Activated T-helper 9 cell treated with anti-CD3 and anti-CD28 coated beads, Interleukin-2, amount 50 U/mL, for 16 hours (primary cell): ENCODE data around the gene PLEK2.
"Not testable (repeated sequence)": the region's sequence is repeated elsewhere in the genome, so short reads cannot be mapped to it uniquely, and the experiment has no call there.

Source experiments
- DNase-seq: peaks from one replicate; pipeline ENCODE4 v3.0.0-alpha.2; 2020; ENCODE audit warnings: low read depth

The PLEK2 gene

DNA sequence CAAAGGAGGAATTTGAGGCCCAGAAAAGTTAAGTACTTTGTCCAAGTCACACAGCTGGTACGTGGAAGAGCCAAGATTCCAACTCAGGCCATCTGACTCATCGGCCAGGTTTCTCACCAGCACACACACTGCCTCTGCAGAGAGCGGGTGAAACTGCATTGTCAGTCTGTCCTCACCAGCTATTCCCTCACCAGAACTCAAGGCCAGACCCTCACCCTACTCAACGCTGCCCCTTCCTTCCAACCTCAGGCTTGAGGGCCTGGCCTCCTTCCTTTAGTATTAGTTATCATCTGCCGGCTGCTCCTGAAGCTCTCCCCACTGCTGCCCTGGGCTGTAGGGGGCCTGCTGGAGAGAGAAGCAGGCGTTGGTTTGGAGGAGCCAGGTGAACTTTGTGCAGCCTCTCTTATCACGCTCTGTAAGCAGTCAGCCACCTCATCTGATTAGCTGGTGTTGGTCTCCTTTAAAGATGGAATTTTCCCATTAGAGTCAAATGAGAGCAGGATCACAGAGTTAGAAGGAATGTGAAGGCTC lies 16.6 kb upstream of the PLEK2 start:
- DNase-seq = no peak

DNA sequence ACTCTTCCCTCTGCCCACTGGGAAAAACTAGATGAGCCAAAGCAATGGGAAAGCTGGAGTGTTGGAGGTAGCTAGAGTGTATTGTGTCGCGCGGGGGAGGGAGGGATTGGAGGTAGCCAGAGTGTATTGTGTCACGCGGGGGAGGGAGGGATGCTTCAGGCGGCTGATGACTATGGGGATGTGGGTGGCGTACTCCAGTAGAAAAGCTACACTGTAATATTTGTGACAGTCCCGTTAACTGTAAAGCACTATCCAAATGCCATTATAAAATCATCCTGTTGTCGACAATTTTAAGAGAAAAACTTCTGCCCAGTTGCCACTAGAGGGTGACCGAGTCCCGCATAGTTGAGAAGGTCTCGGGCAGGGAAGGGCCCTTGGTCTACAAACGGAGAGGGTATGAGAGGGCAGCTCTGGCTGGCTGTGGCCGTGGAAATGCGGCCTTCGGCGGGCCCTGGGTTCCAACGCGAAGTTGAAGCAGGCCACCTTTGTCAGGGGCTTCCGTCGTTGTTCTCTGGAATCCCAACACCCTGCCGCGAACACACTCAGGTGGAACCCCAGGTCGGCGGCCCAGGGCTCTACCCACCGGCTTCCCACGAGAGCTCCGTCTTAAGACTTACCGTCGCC lies 15.1 kb upstream of the PLEK2 start:
- DNase-seq = peak; percentile 54

DNA sequence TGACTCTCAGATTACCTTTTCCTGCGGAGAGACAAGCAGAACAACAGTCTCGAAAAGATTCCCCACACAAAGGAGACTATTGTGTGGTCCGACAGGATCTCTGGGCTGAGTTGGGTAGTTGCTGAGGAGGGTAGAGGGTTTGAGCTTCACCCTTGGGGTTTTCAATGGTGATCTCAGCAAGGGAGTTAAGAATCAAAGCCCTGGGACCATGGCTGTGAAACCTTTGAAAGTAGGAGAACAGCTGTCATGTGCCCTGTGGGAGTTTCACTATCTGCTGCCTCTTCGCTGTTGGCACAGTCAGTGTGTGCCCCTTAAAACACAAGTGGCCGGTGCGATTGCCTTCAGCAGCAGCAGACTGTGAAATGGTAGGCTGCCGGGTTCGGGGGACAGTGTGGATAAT lies 14.2 kb upstream of the PLEK2 start:
- DNase-seq = no peak

DNA sequence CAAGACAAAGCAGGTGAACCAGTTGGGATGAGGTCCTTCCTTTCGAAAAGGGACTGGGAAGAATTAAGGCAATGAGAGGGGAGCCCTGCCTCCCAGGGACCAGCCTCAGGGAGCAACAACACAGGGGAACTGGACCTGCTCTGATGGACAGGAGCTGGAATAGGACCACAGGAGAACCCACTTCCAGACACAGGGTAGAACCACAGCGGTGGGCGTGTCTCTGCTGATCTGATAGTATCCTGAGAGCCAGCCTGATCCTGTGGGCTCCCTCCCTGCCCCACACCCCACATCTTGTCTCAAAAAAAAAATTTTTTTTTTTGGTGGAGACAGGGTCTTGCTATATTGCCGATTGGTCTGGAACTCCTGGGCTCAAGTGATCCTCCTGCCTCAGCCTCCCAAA lies 13.6 kb upstream of the PLEK2 start:
- DNase-seq = no peak

DNA sequence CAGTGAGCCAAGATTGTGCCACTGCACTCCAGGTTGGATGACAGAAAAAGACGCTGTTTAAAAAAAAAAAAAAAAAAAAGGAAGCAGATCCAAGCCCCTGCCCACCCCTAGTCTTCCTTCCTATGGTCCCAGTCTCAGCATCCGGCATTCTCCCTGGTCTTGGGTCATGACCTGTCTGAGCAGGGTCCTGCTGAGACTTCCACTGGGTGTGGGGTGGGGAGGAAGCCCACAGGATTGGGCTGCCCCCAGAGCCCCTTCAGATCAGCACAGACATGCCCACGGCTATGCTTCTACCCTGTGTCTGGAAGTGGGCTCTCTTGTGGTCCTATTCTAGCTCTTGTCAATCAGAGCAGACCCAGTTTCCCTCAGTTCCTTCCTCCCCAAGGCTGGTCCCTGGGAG lies 12.6 kb upstream of the PLEK2 start:
- no peak for DNase-seq

DNA sequence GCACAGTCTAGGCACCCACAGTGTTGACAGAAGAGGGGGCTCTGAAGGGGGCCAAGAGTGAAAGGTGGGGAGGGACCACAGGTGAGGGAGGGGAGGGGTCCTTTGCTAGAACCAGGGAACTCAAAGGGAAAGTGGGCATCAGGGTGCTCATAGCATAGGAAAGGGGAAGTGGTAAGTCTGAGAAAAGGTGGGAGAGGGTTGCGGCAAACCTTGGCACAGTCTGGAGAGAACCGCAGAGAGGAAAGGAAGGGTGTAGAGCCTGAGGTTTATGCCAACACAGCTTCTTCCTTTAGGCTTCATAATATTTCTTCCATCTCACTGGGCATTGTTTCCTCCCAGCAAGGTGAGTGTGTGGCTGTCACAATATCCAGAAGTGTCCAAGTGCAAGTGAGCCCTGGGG lies 11.5 kb upstream of the PLEK2 start:
- DNase-seq = no peak

DNA sequence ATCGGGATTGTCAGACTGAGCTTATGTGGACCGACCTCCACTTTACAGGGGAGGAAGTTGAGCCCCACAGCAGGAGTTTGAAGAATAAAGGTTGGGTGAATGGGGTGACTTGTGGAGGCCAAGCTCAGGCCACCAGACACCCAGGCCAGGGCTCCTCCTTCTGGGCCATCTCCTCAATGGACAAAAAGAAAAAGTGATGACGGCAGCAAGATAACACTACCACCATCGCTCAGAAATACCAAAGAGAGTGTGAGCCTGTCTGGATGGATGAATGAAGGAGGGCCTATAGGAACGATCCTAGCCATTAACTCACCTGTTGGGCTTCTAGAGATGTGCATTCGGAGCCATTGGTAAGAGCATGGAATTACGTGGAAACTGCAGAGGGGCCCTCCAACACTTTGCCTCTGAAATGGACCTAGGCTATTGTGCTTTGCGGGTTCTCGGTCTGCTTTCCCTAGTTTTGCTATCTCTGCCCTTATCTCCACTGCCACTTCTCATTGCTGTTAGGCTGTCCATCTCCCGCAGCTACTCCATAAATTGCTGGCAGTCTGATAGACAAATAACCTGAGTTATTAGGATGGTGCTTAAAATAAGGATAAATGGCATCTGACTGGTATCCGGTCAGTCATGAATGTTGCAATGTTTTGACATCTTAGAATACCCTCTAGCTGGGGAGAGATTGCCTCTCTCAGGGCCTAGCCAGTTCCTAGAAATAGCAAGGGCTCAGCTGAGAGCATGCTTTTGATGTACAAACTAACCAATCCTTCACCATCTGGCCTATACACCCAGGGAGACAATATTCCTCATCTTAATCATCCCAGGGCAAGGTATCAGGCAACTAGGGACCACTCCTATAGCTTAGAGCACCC lies 9.6 kb upstream of the PLEK2 start:
- no peak for DNase-seq

DNA sequence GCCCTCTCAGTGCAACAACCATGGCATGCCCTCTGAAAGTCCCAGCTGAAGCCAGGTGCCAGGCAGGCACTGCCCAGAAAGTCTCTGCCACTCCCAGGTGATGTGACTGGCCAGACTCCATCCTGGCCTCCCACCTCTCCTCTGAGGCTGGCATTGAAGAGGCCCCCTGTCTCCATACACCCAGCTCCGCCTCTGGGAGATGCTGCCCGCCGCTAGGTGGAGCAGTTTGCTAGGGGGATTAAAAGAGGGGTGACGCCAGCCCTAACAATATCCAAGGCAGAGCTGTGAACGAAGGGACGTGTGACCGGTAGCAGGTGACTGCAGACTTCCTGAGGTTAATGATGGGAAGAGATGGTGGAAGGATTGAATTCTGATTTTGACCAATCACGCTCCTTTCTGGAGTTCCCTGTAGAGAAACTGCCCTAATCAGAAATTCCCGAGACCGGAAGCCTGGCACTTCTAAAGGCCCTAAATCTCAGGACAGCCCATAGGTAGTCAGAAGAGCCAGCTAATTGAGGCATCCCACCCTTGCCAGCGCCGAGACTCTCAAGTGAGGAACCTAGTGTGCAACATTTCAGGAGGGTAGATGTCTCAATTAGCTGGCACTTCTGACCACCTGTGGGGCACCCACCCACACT lies 8.3 kb upstream of the PLEK2 start:
- no peak for DNase-seq

DNA sequence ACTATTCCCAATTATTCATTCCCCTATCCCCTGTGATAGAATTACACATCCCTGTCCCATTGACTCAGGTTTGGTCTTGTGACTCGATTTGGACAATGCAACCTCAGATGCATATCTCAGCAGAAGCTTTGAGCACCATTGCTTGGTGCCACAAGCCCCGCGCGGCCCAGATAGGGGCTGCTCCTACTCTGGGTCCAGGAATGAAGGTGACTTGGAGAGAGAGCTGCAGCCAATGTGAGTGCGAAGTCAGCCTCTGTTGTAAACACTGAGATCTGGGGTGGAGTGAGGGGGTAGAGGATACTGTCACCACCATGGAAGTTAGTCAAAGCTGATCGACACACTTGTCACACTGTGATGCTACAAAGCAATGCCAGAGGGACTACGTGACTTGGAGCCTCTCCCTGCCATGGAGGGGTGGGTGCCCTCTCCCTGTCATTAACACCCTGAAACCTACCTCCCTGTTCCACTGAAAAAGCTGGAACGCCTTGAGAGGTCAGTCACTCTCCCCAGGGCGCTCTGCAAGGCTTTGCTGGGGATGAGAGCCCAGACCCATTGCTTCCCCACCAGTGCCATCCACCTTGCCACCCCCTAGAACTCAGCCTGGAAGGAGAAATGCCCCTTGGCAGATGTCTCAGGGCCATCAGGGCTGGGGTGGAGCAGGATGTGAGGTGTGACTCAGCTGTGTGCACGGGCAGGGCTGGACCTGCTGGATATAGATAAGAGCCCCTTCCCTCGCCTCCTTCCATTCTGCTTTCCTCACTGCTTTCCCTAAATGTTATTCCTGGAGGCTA lies 6.6 kb upstream of the PLEK2 start:
- DNase-seq = no peak

DNA sequence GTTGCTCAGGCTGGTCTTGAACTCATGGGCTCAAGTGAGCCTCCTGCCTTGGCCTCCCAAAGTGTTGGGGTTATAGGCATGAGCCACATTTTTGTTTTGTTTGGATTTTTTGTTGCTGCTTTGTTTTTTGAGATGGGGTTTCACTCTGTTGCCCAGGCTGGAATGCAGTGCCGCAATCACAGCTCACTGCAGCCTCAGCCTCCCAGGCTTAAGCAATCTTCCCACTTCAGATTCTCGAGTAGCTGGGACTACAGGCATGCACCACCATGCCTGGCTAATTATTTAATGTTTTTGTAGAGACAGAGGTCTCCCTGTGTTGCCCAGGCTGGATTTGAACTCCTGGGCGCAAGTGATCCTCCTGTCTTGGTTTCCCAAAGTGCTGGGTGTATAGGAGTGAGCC lies 5.7 kb upstream of the PLEK2 start:
- DNase-seq = no peak

DNA sequence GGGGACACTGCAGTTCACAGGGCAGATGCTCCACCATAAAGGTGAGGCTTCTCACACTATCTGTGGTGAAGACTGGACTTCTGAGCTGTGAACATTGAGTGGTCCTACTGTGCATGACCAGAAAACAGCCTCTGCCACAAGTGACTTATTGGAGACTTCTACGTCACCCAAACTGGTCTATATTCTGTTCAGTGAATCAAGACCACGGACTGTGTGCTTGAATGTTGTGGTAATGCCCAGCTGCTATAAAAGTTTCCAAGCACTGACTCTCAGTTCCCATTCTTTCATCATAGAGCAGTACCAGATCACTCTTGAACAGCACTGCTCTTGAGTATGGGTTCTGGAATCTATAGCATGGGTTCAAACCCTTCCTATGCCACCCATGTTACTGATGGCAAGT lies 4.8 kb upstream of the PLEK2 start:
- no peak for DNase-seq

DNA sequence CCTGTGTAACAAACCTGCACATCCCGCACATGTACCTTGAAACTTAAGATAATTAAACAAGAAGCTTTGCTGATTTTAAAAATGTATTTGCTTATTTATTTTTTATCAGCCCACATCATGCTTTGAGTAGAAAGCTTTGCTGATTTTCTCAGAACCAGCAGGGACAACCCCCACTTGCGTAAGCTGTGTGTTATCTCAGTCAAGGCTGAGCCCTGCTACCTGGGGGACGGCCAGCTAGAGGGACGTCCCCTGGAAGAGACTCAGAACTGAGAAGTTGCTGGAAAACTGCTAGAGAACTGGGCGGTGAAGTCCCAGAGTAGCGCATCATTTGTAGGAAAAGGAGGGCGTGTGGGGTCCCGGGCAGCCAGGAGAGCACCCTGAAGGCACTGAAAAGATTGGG lies 4.1 kb upstream of the PLEK2 start:
- no peak for DNase-seq

DNA sequence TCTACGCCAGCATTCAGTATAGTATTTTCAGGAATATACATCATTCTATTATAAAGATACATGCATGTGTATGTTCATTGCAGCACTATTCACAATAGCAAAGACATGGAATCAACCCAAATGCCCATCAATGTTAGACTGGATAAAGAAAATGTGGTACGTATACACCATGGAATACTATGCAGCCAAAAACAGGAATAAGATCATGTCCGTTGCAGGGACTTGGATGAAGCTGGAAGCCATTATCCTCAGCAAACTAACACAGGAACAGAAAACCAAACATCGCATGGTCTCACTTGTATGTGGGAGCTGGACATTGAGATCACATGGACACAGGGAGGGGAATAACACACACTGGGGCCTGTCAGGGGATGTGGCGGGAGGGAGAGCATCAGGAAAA lies 3.6 kb upstream of the PLEK2 start:
- DNase-seq = not testable (repeated sequence)

DNA sequence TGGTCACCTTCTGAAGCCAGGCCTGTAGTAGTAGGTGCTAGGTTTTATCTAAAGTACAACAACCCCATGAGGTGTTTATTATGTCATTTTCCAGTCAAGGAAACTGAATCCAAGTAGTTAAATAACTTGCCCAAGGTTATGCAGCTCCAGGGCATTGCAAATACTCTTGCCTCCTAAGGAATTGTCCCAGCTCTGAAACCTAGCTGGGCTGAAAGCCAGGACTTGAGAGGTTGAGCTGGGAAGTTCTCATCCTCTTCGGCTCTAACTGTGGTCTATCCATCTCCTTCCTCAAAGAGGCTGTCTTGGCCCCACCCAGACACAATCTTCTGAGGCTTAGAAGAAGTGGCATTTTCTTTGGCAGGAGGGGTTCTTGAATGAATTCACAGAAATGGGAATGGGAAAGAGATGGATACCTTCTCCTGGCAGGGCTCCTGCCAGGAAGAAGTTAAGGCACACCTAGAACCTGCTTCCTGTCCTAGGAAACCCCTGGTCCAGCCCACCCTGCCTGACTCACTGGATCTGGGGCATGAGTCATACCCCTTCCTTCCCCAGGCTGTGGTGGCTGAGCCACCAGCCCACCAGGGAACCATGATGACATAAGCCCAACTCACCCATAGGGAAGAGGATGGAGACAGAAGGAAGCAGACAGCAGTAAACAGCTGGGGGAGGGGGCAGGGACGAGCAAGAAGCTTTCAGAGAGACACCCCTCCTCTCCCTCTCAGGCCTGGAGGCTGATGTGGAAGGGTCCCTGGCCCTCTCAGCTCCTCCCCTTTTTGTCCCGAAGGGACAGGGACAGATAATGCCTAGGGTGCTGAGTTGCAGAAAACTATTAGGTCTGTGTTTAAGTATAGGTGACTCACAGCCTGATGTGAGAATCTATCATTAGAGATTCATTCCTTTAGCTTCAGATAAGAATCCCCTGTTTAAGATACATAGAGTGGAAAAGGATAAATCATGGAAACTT lies 2.1 kb upstream of the PLEK2 start:
- peak; percentile 16 for DNase-seq

DNA sequence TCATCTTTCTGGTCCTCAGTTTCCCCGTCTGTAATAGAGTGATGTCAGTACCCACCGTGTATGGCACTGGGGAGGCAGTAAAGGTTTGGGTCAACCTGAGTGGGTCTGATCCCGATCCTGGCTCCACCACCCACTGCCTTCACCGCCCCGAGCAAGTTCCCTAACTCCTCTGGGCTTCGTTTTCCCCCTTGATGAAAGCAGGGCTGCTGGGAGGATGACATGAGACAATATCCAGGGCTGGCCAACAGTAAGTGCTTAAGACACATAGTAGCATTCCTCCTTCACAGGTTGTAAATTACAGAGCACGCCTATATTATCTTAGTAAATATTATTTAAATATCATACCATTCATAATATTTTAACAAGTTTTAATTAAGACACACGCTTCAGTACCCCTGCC lies 595 bp downstream of the PLEK2 start:
- no peak for DNase-seq

DNA sequence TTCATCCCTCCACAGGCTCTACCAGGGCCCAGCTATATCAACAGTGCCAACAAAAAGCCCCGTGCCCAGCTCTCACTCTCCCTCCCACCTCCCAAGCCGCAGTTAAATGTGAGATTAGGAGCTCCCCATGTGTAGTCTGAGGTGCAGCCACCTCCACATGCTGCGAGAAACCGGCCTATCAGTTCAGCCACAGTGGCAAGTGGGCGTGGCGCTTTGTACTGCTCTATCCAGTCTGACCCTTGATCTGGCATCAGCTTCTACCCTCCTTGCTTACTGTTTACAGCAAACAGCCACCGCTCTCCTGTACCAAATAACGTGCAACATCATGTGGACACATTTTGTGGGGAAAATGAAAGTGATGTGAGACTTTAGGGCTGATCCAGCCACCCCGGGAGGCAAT lies 1.7 kb downstream of the PLEK2 start:
- DNase-seq = no peak

DNA sequence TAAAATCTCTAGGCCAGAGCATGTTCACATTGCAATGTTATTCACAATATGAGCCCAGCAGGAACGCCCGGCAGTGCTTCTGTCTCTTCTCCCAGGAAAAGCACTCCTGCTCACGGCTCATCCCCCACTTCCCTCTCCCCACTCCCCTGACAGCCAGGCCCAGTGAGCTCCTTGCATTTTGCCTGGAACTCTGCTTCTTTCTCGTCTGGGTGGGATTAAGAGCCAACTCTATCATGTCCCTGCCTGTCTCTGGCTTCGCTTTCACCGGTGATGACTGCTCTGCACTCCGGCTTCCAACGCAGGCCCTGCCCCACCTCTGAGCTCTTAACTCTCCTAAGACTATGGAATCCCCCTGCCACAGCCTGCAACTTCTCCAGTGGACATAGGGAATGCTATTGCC lies 2.5 kb downstream of the PLEK2 start:
- DNase-seq = no peak

DNA sequence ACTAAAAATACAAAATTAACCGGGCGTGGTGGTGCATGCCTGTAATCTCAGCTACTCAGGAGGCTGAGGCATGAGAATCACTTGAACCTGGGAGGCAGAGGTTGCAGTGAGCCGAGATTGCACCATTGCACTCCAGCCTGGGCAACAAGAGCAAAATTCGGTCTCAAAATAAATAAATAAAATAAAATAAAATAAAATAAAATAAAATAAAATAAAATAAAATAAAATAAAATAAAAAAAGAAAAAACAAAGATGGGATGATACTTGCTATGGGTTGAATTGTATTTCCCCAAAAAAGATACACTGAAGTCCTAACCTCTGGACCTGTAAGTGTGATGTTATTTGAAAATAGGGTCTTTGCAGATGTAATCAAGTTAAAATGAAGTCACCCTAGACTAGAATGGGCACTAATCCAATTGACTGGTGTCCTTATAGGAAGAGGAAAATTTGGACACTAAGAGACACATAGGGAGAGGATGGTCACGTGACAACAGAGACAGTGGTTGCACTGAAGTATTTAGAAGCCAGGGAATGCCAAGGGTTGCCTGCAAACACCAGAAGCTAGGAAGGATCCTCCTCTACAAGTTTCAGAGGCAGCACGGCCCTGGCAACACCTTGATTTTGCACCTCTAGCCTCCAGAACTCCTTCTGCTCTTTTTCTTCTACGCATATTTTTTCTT lies 3.7 kb downstream of the PLEK2 start:
- not testable (repeated sequence) for DNase-seq

DNA sequence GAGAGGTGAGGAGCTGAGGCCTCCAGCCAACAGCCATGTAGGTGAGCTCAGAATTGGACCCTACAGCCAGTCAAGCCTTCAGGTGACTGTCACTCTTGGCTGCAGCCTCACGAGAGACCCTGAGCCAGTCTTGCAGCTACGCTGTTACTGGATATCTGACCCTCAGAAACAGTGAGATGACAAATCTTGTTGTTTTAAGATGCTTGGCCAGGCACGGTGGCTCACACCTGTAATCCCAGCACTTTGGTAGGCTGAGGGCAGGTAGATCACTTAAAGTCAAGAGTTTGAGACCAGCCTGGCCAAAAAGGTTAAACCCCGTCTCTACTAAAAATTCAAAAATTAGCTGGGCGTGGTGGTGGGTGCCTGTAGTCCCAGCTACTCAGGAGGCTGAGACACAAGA lies 6.2 kb downstream of the PLEK2 start:
- DNase-seq = no peak

DNA sequence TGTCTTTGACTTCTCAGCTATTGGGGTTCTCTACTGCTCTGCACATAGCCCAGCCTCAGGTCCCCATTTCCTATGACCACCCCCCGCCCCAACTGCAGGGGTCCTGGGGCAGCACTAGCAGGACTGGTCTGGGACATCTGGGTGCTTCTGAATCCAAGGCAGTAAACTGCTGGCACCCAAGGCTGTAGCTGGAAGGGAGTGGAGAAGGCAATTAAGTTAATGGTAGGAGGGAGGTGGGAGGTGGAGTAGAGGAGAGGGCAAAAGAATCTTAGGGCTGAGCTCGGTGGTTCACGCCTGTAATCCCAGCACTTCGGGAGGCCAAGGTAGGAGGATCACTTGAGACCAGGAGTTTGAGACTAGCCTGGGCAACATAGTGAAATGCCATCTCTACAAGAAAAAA lies 11.5 kb downstream of the PLEK2 start:
- DNase-seq = no peak

DNA sequence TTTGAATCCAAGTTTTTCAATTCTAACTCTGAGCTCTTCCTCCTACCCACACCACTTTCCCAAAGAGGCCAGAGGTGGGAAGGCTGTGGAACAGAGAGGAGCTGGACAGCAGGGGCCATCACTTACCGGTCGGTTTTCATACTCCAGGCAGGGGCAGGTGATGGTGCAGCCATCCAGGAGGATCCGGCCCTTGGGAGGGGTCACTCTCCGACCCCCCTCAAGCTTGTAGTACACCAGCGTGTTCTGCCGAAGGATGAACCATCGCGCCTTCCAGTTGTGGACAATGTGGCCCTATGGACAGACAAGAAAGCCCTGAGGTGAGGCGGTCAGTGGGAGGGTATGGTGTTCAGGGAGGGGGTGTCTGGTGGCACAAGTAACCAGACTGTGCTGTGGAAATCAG lies 14.4 kb downstream of the PLEK2 start:
- DNase-seq = no peak
